OCI-LY7 (cell line): Measurements from ENCODE around the gene REEP5. TPM values are rescaled to one million over a fixed set of nuclear protein-coding genes. Genes with fewer than 3 reads are reported as not detected.
A peak's percentile ranks its signal among the peaks of the same experiment; 100 is the strongest.

ENCODE experiments used
- BruUV-seq: library from RNA; stranded (reverse); fragments of 400-500 nt; replicated peaks from 2 replicates; lab custom pipeline; 2021; lab: Mats Ljungman, UMichigan
- CTCF ChIA-PET: fragments of 300-600 bp; sonication (Branson Sonifier 250); formaldehyde crosslinking; loops from one replicate; lab custom pipeline; 2022; ENCODE audit warnings: antibody characterized with exemption; ENCODE audit not compliant: unreplicated experiment; lab: Charles Lee
- POLR2A ChIA-PET: fragments of 300-600 bp; sonication (Branson Sonifier 250); formaldehyde crosslinking; loops from one replicate; lab custom pipeline; 2022; ENCODE audit warnings: antibody characterized with exemption; lab: Charles Lee
- DNase-seq: peaks from one replicate; pipeline ENCODE4 v3.0.0-alpha.2; 2015; ENCODE audit warnings: low spot score
- H2AFZ ChIP-seq: fragments of 200-600 bp; sonication (generic), shearing (Covaris generic); 2 replicates; pipeline ENCODE4 v1.6.1; 2014; ENCODE audit warnings: mild to moderate bottlenecking, antibody characterized with exemption, low read length, moderate library complexity
- H3K27ac ChIP-seq: fragments of 200-600 bp; sonication (generic); 2 replicates; pipeline ENCODE4 v1.5.1; 2014; ENCODE audit warnings: mixed run types, low read depth, mild to moderate bottlenecking, moderate library complexity, low read length, inconsistent platforms; ENCODE audit not compliant: poor library complexity, severe bottlenecking
- H3K36me3 ChIP-seq: fragments of 200-600 bp; sonication (generic); 2 replicates; pipeline ENCODE4 v1.6.1; 2014; ENCODE audit warnings: mild to moderate bottlenecking, antibody characterized with exemption, low read length, moderate library complexity, mixed read lengths; ENCODE audit not compliant: insufficient read depth
- H3K4me1 ChIP-seq: fragments of 200-600 bp; sonication (generic); 2 replicates; pipeline ENCODE4 v1.5.1; 2014; ENCODE audit warnings: mild to moderate bottlenecking, low read length; ENCODE audit not compliant: insufficient read depth, poor library complexity, severe bottlenecking
- H3K4me2 ChIP-seq: fragments of 200-600 bp; sonication (generic); 2 replicates; pipeline ENCODE4 v1.6.1; 2014; ENCODE audit warnings: mild to moderate bottlenecking, low read length
- H3K4me3 ChIP-seq: fragments of 200-600 bp; sonication (generic); 2 replicates; pipeline ENCODE4 v1.5.1; 2014; ENCODE audit warnings: mild to moderate bottlenecking, low read depth, low read length; ENCODE audit not compliant: poor library complexity, severe bottlenecking
- H3K79me2 ChIP-seq: fragments of 200-600 bp; sonication (generic); 2 replicates; pipeline ENCODE4 v1.6.1; 2016; ENCODE audit warnings: low read depth, mild to moderate bottlenecking, low read length, moderate library complexity, mixed read lengths; ENCODE audit not compliant: insufficient read depth
- H3K9me2 ChIP-seq: fragments of 200-600 bp; sonication (generic); 2 replicates; pipeline ENCODE4 v1.6.1; 2016; ENCODE audit warnings: mild to moderate bottlenecking, low read length, mixed read lengths; ENCODE audit not compliant: insufficient read depth
- H3K9me3 ChIP-seq: fragments of 200-600 bp; sonication (generic); 2 replicates; pipeline ENCODE4 v1.6.1; 2014; ENCODE audit warnings: mild to moderate bottlenecking, mixed run types, low read length, mixed read lengths
- H4K20me1 ChIP-seq: fragments of 200-600 bp; sonication (generic); 2 replicates; pipeline ENCODE4 v1.6.1; 2014; ENCODE audit warnings: mild to moderate bottlenecking, antibody characterized with exemption, low read length, moderate library complexity, mixed read lengths; ENCODE audit not compliant: insufficient read depth
- CTCF ChIP-seq: fragments of 200-600 bp; sonication (generic); conservative IDR thresholded peaks from 2 replicates; pipeline ENCODE4 v1.5.1; 2014; ENCODE audit warnings: mild to moderate bottlenecking, antibody characterized with exemption, low read length, moderate library complexity, mixed read lengths
- EZH2phosphoT487 ChIP-seq: fragments of 200-600 bp; sonication (generic); IDR thresholded peaks from 2 replicates; pipeline ENCODE4 v1.6.1; 2018; ENCODE audit warnings: low read depth, borderline replicate concordance, mild to moderate bottlenecking, mixed run types, antibody characterized with exemption, low read length, moderate library complexity, mixed read lengths
- intact Hi-C: fragments of 100-400 bp; cut with micrococcal nuclease; formaldehyde crosslinking; loops from one replicate; pipeline ENCODE4 v1.10.0; 2022; ENCODE audit not compliant: unreplicated experiment
- total RNA-seq, 2 experiments: library from RNA; depleted of rRNA in 1 of 2; stranded (reverse); fragments of >200 nt in 1 of 2; shearing (Covaris generic) in 1 of 2; gene quantifications; 2 replicates each; pipeline ENCODE4 v1.2.3, GENCODE V29; 2014 to 2022

The REEP5 gene
- total RNA-seq, 2 experiments from 2014 or later: 25.5 to 32.0 TPM

GRCh38 chr5:112919972-112920371, 2.1 kb downstream of the REEP5 start:
- H3K36me3 ChIP-seq: peaks cover 47% of the 10 kb centered on the region
- H2AFZ ChIP-seq: no peak overlapping the region
- POLR2A ChIA-PET: interaction anchor here (0.6 to 4.4 kb wide), 9 partner anchors 8 to 234 kb away, joined by 3 to 20 read pairs (median 4); no protein-coding TSS in a partner anchor
- no peak for DNase-seq
- peak overlapping the region; percentile 85 for H3K4me3 ChIP-seq
- H3K79me2 ChIP-seq: peaks cover 21% of the 10 kb centered on the region; the same call in 1 of the 2 replicates
- CTCF ChIA-PET: no interaction called here
- no peak overlapping the region for H3K27ac ChIP-seq
- TSS peak; percentile 49 for BruUV-seq
- peaks cover 4% of the 10 kb centered on the region; the same call in 1 of the 2 replicates for H4K20me1 ChIP-seq
- no peaks in the 10 kb centered on the region for H3K9me2 ChIP-seq
- H3K9me3 ChIP-seq: no peaks in the 10 kb centered on the region
- H3K4me1 ChIP-seq: peaks cover 51% of the 10 kb centered on the region
- no peak for TF ChIP-seq CTCF
- TF ChIP-seq EZH2phosphoT487: no peak
- peak overlapping the region; percentile 91 for H3K4me2 ChIP-seq
- intact Hi-C loops: loop anchor here (5.0 to 10.0 kb wide), 2 partner anchors 125 to 602 kb away; no protein-coding TSS in a partner anchor

GRCh38 chr5:112918679-112919078, 3.3 kb downstream of the REEP5 start:
- intact Hi-C loops: no loop called here
- H4K20me1 ChIP-seq: peaks cover 4% of the 10 kb centered on the region; the same call in 1 of the 2 replicates
- no peak for DNase-seq
- no peak overlapping the region for H3K4me2 ChIP-seq
- no TSS peak for BruUV-seq
- H3K4me3 ChIP-seq: no peak overlapping the region
- H3K9me3 ChIP-seq: no peaks in the 10 kb centered on the region
- no peak overlapping the region for H3K27ac ChIP-seq
- H3K36me3 ChIP-seq: peaks cover 59% of the 10 kb centered on the region
- H2AFZ ChIP-seq: no peak overlapping the region
- ChIA-PET POLR2A (interaction anchor here (0.6 to 1.3 kb wide), 2 partner anchors 10 to 59 kb away, joined by 3 read pairs; no protein-coding TSS in a partner anchor), CTCF (interaction anchor here (1.0 kb wide), 1 partner anchor 210 kb away, joined by 3 read pairs; no protein-coding TSS in a partner anchor)
- H3K4me1 ChIP-seq: peaks cover 38% of the 10 kb centered on the region
- TF ChIP-seq EZH2phosphoT487: no peak
- TF ChIP-seq CTCF: no peak
- no peaks in the 10 kb centered on the region for H3K9me2 ChIP-seq
- H3K79me2 ChIP-seq: peaks cover 21% of the 10 kb centered on the region; the same call in 1 of the 2 replicates

- TF ChIP-seq CTCF (no peak), EZH2phosphoT487 (no peak)
- peaks cover 32% of the 10 kb centered on the region for H3K4me1 ChIP-seq
- no peak overlapping the region for H3K4me2 ChIP-seq
Observed at GRCh38 chr5:112918136-112918535, 3.9 kb downstream of the REEP5 start.

More at GRCh38 chr5:112918136-112918535, 3.9 kb downstream of the REEP5 start:
- Histone ChIP-seq H2AFZ (no peak overlapping the region), H3K27ac (no peak overlapping the region), H3K36me3 (peaks cover 64% of the 10 kb centered on the region), H3K9me3 (no peaks in the 10 kb centered on the region), H3K4me3 (no peak overlapping the region), H4K20me1 (peaks cover 4% of the 10 kb centered on the region; the same call in 1 of the 2 replicates), H3K9me2 (no peaks in the 10 kb centered on the region), H3K79me2 (peaks cover 21% of the 10 kb centered on the region; the same call in 1 of the 2 replicates)
- CTCF ChIA-PET: interaction anchor here (1.0 kb wide), 1 partner anchor 210 kb away, joined by 3 read pairs; no protein-coding TSS in a partner anchor
- POLR2A ChIA-PET: interaction anchor here (0.7 to 1.3 kb wide), 2 partner anchors 10 to 306 kb away, joined by 3 read pairs; no protein-coding TSS in a partner anchor
- no peak for DNase-seq
- intact Hi-C loops: no loop called here
- BruUV-seq: no TSS peak
